ELR (cell line): ENCODE measurements around the gene FAM193A.
A peak's percentile ranks its signal among the peaks of the same experiment; 100 is the strongest.
"Not testable (repeated sequence)": the region's sequence is repeated elsewhere in the genome, so short reads cannot be mapped to it uniquely, and the experiment has no call there.

Experiments used
- DNase-seq: peaks from one replicate; pipeline ENCODE4 v3.0.0-alpha.2; 2015; ENCODE audit warnings: low read depth

The FAM193A gene

GRCh38 chr4:2750719-2751605, 214.5 kb downstream of the FAM193A start:
- DNase-seq: no peak

GRCh38 chr4:2753436-2753835, 217.0 kb downstream of the FAM193A start:
- DNase-seq: no peak

- DNase-seq: no peak
Measured at GRCh38 chr4:2754848-2755819, 218.7 kb downstream of the FAM193A start.

GRCh38 chr4:2755821-2756690, 219.6 kb downstream of the FAM193A start, which contains the start of gene TNIP2:
Gene TNIP2, minus strand, starts transcription at chr4:2756336. Its CDS starts 47 bp downstream, at chr4:2756289.
- peak; percentile 84 for DNase-seq

- DNase-seq: no peak
Measured at GRCh38 chr4:2756691-2757350, 220.4 kb downstream of the FAM193A start.

- no peak for DNase-seq
Measured at GRCh38 chr4:2757426-2757825, 221.0 kb downstream of the FAM193A start.

GRCh38 chr4:2761035-2761923, 224.8 kb downstream of the FAM193A start:
- no peak for DNase-seq

- no peak for DNase-seq
Measured at GRCh38 chr4:2762048-2762447, 225.6 kb downstream of the FAM193A start.

- DNase-seq: not testable (repeated sequence)
Measured at GRCh38 chr4:2762486-2763370, 226.3 kb downstream of the FAM193A start.

- no peak for DNase-seq
Measured at GRCh38 chr4:2763511-2763967, 227.1 kb downstream of the FAM193A start.

- DNase-seq: no peak
Measured at GRCh38 chr4:2765832-2766526, 229.5 kb downstream of the FAM193A start.

GRCh38 chr4:2767046-2767704, 230.7 kb downstream of the FAM193A start:
- no peak for DNase-seq

GRCh38 chr4:2767705-2768074, 231.2 kb downstream of the FAM193A start:
- no peak for DNase-seq

GRCh38 chr4:2768124-2768523, 231.7 kb downstream of the FAM193A start:
- no peak for DNase-seq

- no peak for DNase-seq
Measured at GRCh38 chr4:2768921-2769336, 232.5 kb downstream of the FAM193A start.

GRCh38 chr4:2771264-2771663, 234.8 kb downstream of the FAM193A start:
- no peak for DNase-seq

- DNase-seq: not testable (repeated sequence)
Measured at GRCh38 chr4:2780643-2781042, 244.2 kb downstream of the FAM193A start.

- no peak for DNase-seq
Measured at GRCh38 chr4:2781911-2782310, 245.5 kb downstream of the FAM193A start.
